ENCODE measurements around the gene COX5B. TPM values are rescaled to one million over a fixed set of nuclear protein-coding genes. Genes with fewer than 3 reads are reported as not detected.
"Not testable (repeated sequence)": the region's sequence is repeated elsewhere in the genome, so short reads cannot be mapped to it uniquely, and the experiment has no call there.

COX5B gene
- total RNA-seq, 1 donor from 2014 or later: 285 TPM

- no peak for DNase-seq
Observed at GRCh38 chr2:97673182-97673914, 27.5 kb downstream of the COX5B start.

GRCh38 chr2:97673915-97674283, 28.0 kb downstream of the COX5B start:
- DNase-seq: no peak

GRCh38 chr2:97675430-97676113, 29.7 kb downstream of the COX5B start:
- DNase-seq: no peak

- no peak for DNase-seq
Observed at GRCh38 chr2:97676620-97677019, 30.8 kb downstream of the COX5B start.

GRCh38 chr2:97677480-97677879, 31.6 kb downstream of the COX5B start:
- DNase-seq: no peak

GRCh38 chr2:97678298-97678697, 32.4 kb downstream of the COX5B start:
- DNase-seq: no peak

- DNase-seq: not testable (repeated sequence)
Observed at GRCh38 chr2:97687235-97687634, 41.4 kb downstream of the COX5B start.

GRCh38 chr2:97688062-97688827, 42.4 kb downstream of the COX5B start:
- no peak for DNase-seq

GRCh38 chr2:97691166-97691565, 45.3 kb downstream of the COX5B start:
- no peak for DNase-seq

GRCh38 chr2:97693476-97693875, 47.6 kb downstream of the COX5B start:
- DNase-seq: no peak

GRCh38 chr2:97695744-97696143, 49.9 kb downstream of the COX5B start:
- no peak for DNase-seq

GRCh38 chr2:97697252-97698235, 51.7 kb downstream of the COX5B start:
- peak; percentile 85 for DNase-seq

Small RNA genes within 50 kb of the gene (small RNA-seq; reads per million reads assigned to genes)
- 0.21 reads per million for gene RNU4-8P (ENCODE audit: low replicate concordance)

Other genes with a start within 250 kb of the COX5B start
- 104 TPM for gene ANKRD36B, start 56.2 kb upstream of the COX5B start, total RNA-seq
- gene ACTR1B, start 18.0 kb downstream of the COX5B start, total RNA-seq: 26.7 TPM
- 9.3 TPM for gene C2orf92, start 23.7 kb downstream of the COX5B start, total RNA-seq
- gene ZAP70, start 67.5 kb downstream of the COX5B start, total RNA-seq: 1.4 TPM

All from skin of body (tissue), 3 donors.